KMS-11 (cell line): ENCODE results near the gene THUMPD2.

Experiments used
- H2AFZ ChIP-seq: fragments of 200-600 bp; sonication (generic); 2 replicates; pipeline ENCODE4 v1.6.1; 2016; ENCODE audit warnings: antibody characterized with exemption, mixed run types, low read depth
- H3K27ac ChIP-seq: fragments of 200-600 bp; sonication (generic); 2 replicates; pipeline ENCODE4 v1.6.1; 2016; ENCODE audit warnings: mild to moderate bottlenecking, mixed run types
- H3K27me3 ChIP-seq: fragments of 200-600 bp; sonication (generic); 2 replicates; pipeline ENCODE4 v1.6.1; 2017; ENCODE audit warnings: mild to moderate bottlenecking, low read depth, mixed run types, moderate library complexity; ENCODE audit not compliant: insufficient read depth
- H3K36me3 ChIP-seq: fragments of 200-600 bp; sonication (generic); 2 replicates; pipeline ENCODE4 v1.6.1; 2017; ENCODE audit warnings: mild to moderate bottlenecking, mixed run types; ENCODE audit not compliant: insufficient read depth
- H3K4me1 ChIP-seq: fragments of 200-600 bp; sonication (generic); 2 replicates; pipeline ENCODE4 v1.6.1; 2016; ENCODE audit warnings: mild to moderate bottlenecking, low read depth, mixed run types; ENCODE audit not compliant: poor library complexity, severe bottlenecking
- H3K4me2 ChIP-seq: fragments of 200-600 bp; sonication (generic); 2 replicates; pipeline ENCODE4 v1.7.0; 2016; ENCODE audit warnings: mild to moderate bottlenecking, mixed run types
- H3K4me3 ChIP-seq: fragments of 200-600 bp; sonication (generic); IDR thresholded peaks from 2 replicates; pipeline ENCODE4 v1.6.1; 2017; ENCODE audit warnings: low read depth, low read length, mixed read lengths; ENCODE audit not compliant: insufficient read depth
- H3K79me2 ChIP-seq: fragments of 200-600 bp; sonication (generic); 2 replicates; pipeline ENCODE4 v1.6.1; 2016; ENCODE audit warnings: low read depth, mixed run types; ENCODE audit not compliant: insufficient read depth
- H3K9ac ChIP-seq: fragments of 200-600 bp; sonication (generic); 2 replicates; pipeline ENCODE4 v1.6.1; 2016; ENCODE audit warnings: mild to moderate bottlenecking, mixed run types
- H4K20me1 ChIP-seq: fragments of 200-600 bp; sonication (generic); 2 replicates; pipeline ENCODE4 v1.6.1; 2016; ENCODE audit warnings: mild to moderate bottlenecking, mixed run types; ENCODE audit not compliant: insufficient read depth
- CTCF ChIP-seq: fragments of 200-600 bp; sonication (generic); conservative IDR thresholded peaks from 2 replicates; pipeline ENCODE4 v1.6.1; 2017; ENCODE audit warnings: low read depth, mild to moderate bottlenecking, antibody characterized with exemption, low read length, moderate library complexity, mixed read lengths

THUMPD2 gene

GRCh38 chr2:39705638-39706037 is 73.4 kb downstream of the THUMPD2 start:
- no peaks in the 10 kb centered on the region for H3K36me3 ChIP-seq
- H3K4me1 ChIP-seq = no peaks in the 10 kb centered on the region
- no peak overlapping the region for H2AFZ ChIP-seq
- no peak overlapping the region for H3K4me2 ChIP-seq
- no peak for TF ChIP-seq CTCF
- H3K27me3 ChIP-seq = no peaks in the 10 kb centered on the region
- no peak overlapping the region for H3K9ac ChIP-seq
- no peaks in the 10 kb centered on the region for H4K20me1 ChIP-seq
- no peak overlapping the region for H3K4me3 ChIP-seq
- H3K27ac ChIP-seq = no peak overlapping the region
- H3K79me2 ChIP-seq = no peaks in the 10 kb centered on the region

GRCh38 chr2:39704540-39704939 is 74.5 kb downstream of the THUMPD2 start:
- no peak for TF ChIP-seq CTCF
- H3K36me3 ChIP-seq = no peaks in the 10 kb centered on the region

GRCh38 chr2:39703181-39703872 is 75.7 kb downstream of the THUMPD2 start:
- Histone ChIP-seq H3K9ac (no peak overlapping the region), H3K4me2 (no peak overlapping the region), H3K27me3 (no peaks in the 10 kb centered on the region), H2AFZ (no peak overlapping the region), H3K4me1 (no peaks in the 10 kb centered on the region), H3K4me3 (no peak overlapping the region), H3K79me2 (no peaks in the 10 kb centered on the region), H4K20me1 (no peaks in the 10 kb centered on the region), H3K36me3 (no peaks in the 10 kb centered on the region), H3K27ac (no peak overlapping the region)
- TF ChIP-seq CTCF = no peak

More at GRCh38 chr2:39704540-39704939, 74.5 kb downstream of the THUMPD2 start:
- Histone ChIP-seq H4K20me1 (no peaks in the 10 kb centered on the region), H3K9ac (no peak overlapping the region), H3K4me3 (no peak overlapping the region), H3K27me3 (no peaks in the 10 kb centered on the region), H3K4me1 (no peaks in the 10 kb centered on the region), H3K27ac (no peak overlapping the region), H3K79me2 (no peaks in the 10 kb centered on the region), H3K4me2 (no peak overlapping the region), H2AFZ (no peak overlapping the region)

GRCh38 chr2:39701137-39701536 is 77.9 kb downstream of the THUMPD2 start:
- Histone ChIP-seq H3K36me3 (no peaks in the 10 kb centered on the region), H2AFZ (no peak overlapping the region), H4K20me1 (no peaks in the 10 kb centered on the region), H3K79me2 (no peaks in the 10 kb centered on the region), H3K4me3 (no peak overlapping the region), H3K9ac (no peak overlapping the region), H3K4me1 (no peaks in the 10 kb centered on the region), H3K27me3 (no peaks in the 10 kb centered on the region), H3K27ac (no peak overlapping the region), H3K4me2 (no peak overlapping the region)
- TF ChIP-seq CTCF = no peak
